NCI-H1092 (cell line): ENCODE data around the gene PLPP1.

ENCODE experiments used
- DNase-seq: peaks from one replicate; lab custom pipeline; 2025; lab: John Stamatoyannopoulos, UW

PLPP1 gene

DNA sequence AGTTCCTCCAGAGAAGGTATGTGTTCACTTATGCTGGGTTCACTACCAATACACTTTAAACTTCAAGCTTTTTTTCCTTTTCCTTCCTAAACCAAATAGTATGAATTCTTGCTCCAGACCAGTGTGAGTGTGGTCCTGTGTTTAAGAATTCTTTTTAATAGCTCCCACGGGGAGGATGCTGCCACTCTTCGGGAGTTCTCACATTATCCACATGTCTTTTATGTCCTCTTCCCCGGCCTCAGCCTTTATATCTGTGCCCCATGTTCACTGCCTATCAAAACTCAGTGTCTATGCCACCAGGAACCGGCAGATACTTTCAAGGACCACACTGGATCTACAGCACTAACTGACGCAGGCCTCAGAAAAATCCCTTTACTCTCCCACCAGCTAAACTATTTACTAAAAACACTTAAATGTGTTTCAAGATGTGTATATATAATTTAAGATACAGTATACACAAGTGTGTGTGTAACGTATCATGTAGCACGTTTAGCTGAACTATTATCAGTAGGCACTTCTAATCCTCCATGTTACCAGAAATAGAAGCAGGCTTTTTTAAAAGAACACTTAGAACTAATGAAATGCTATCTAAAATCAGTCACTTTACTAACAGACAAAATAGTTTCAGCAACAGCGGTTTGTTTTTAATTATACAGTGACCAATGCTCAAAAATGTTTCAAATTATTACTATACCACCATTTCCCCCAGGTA is 88.0 kb downstream of the PLPP1 start:
- DNase-seq, result no peak

DNA sequence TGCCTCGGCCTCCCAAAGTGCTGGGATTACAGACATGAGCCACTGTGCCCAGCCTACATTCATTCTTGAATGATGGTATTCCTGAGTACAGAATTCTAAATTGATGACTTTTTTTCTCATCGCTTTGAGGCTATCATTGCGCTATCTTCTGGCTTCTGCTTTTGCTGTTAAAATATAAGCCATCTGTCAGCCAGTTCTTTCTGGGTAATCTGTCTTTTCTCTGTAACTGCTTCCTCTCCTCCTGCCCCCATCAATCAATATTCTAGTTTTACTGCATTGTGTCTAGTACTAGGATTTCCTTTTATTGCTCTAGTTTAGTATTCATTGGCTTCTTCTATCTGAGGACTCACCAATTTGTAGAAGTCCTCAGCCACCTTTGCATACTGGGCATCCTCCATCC is 89.0 kb downstream of the PLPP1 start:
- DNase-seq, result no peak

DNA sequence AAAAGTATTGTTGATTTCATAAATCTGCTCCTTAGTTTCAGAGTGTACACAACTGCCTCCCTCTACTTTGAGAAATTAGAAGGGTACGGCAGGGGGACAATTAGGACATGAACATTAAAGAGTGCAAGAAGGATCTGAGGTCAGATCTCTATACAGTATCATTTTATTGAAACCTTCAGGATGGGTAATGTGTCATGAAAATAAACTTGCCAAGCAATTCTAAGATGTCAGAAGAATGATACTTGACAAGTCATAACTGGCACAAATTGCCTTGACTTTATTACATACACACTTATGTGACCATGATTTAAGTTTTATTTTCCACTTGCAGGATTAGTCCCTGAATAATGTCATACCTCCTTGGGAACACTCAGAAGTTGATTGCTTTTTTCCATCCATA is 92.8 kb downstream of the PLPP1 start:
- DNase-seq, result no peak

DNA sequence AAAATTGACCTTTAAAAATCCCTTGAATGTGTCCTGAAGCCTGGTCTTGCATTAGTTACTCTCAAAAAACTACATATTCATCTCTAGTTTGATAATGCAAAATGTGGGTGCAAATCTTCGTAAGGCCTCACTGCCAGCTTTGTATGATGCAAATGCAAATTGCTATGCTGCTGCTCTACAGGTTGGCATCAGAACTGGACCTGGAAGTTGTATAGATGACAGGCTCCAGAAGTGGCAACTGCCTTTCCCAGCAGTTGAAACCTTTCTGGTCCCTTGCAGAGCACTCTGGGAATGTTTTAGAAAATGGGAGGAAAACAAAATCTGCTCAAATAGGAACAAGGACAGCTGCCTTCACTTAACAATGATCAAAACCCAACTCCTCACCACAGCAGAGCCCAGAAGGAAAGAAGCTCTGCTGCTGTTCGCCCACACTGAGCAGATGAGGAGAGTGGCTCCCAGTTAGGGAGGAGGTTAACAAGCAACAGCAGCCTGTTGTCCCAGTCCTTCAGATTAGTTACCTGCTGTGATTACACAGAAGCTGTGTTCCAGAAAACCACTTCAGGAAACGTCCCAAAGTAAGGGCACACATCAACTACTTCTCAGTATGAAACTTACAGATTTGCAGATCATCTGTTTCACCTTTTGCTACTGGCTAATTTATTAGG is 93.5 kb downstream of the PLPP1 start:
- DNase-seq, result no peak

DNA sequence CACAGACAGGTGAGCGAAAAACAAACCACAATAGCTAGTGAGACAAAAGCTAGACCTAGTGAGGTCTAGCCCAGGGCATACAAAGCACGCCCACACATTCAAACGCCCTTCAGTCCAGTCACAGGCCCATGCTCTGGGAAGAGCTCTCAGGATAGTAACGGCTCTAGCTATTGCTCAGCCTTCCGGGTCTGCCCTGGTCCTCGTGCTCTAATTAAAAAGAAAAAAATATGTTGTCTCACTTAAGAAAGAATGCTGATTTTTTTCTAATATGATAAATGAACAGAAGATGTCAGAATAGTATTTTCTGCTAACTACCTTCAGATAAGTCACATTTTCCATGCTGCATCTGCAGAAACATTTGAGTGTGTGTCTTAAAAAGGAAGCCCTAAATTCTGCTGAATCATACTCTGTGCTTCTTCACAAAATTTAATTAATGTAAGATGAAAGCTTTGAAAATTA is 94.5 kb downstream of the PLPP1 start:
- no peak for DNase-seq

DNA sequence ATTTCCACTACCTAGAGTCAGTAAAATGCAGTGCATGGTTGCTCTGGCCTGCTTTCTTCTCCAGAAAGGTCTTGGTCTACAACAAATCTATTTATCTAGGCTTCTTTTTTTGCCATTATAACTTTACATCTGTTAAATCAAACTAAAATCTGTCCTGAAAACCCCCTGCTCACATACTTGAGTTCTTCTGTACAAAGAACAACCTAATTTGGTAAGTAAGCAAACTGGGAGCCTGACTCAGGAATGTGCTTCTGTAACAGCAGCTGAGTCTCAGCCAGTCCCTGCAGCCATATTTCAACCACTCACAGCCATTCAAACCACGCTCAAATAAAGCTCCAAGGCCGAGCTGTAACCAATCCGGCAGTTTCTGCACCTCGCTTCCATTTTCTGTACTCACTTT is 95.8 kb downstream of the PLPP1 start:
- DNase-seq, result no peak

DNA sequence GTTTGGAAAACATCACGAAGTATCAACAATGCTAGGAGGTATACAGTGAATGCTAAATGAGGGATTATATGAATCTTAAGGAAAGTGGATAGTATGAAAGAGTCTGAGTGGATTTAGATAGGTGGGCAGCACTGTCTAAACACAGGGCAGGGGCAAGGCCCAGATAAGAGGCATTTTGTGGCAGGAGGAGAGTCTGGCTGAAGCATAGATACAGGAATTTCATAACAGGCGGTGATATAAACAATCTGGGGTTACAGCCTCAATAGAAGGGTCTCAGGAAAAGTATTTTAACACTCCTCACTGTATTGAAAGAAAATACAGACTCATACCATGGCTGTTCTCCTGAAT is 96.9 kb downstream of the PLPP1 start:
- no peak for DNase-seq

DNA sequence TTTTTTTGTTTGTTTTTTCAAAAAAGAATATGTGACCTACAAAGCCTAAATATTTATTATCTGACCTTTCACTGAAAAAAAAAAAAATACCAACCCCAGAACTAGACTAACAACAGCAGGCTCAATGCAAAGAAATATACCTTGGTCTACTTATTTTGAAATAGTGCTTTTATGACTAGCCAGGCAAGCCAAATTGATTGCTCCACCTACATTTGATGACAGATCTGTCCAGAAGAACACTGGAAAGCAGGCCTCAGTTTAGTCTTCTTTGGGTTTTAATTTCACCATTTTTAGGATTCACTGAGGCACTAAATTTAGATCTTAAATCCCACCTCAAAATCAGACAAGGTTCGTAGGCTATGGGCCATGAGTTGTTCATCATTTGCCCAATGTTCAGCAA is 97.3 kb downstream of the PLPP1 start:
- no peak for DNase-seq

DNA sequence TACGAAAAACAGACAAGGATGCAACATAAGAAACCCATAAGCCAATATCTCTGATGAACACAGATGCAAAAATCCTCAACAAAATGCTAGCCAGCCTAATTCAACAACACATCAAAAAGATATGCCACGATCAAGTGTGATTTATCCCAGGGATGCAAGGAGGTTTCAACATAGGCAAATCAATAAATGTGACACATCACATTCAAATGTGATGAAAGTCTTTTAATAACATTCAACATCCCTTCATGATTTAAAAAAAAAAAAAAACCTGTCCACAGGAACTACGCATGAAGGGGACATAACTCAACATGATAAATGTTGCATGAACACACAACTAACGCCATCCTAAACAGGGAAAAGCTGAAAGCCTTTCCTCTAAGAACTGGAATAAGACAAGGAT is 102.2 kb downstream of the PLPP1 start:
- no peak for DNase-seq

DNA sequence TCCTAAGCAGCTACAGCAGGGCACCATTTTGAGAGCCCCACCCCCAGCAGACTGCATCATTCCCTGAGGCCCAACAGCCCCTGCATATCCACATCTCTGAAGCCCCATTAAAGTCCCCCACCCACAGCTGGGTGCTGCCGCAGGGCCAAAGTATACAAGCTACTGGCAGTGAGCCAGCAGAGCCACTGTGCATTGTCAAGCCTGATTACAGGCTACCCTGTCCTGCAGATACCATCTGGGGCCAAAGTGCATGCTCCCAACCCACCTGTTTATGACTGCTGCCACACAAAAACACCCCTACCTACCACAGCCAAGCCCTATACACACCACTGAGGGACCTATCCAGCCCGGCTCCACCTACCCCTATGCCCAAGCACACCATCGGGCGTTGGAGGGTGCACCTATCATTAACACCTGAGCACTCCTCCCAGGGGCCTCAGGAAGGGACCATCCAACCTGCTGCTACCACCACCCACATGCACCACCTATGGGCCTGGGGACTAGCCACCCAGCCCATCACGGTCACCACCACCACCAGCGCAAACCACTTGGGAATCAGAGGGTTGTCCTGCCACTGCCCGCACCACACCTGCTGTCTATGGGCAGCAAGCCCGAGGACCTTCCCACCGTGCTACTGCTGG is 105.0 kb downstream of the PLPP1 start:
- no peak for DNase-seq

DNA sequence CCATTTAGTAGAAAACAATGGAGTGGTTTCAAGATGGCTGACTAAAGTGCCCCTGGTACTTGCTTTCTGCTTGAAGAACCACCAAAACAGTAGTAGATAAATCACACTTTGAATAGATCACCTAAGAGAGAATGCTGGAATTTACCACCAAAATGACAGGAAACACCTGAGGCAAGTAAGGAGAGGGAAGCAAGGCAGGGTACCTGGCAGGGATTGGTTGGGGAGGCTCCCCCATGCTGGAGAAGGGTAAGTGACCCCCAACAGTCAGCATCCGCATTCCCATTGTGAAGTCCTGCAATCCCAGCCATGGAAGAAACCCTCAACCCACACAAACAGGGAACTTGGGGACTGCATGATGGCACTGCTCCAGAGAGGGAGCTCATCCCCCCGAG is 105.5 kb downstream of the PLPP1 start:
- no peak for DNase-seq

DNA sequence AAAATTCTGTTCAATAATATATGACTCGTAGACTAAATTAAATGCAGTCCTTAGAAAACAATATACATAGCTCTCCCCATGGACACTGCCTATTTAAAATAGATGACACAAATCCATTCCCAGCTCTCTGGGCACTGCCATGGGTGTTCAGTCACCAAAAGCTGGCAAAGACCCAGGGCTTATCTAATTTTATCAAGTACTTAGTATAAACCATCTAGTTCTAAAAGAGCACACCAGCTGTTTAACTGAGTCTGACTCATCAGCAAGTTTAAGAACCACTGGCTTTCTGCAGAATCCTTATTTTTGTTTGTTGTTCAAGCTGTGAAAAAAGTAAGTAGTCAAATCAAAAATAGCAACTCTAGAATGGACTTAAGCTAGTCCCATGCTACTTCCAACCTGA is 107.6 kb downstream of the PLPP1 start:
- DNase-seq, result no peak

DNA sequence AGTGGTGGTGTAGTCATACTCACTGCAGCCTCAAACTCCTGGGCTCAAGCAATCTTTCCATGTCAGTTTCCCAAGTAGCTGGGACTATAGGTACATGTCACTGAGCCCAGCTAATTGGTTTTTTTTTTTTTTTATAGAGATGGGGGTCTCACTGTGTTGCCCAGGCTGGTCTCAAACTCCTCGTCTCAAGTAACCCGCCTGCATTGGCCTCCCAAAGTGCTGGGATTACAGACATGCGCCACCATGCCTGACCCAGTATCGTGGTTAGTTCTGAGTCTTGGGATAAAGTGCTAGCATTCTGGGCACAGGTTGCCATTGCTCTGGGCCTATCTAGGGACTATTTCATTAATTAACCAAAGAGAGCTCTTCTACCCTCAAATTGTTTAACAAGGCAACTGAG is 108.3 kb downstream of the PLPP1 start:
- no peak for DNase-seq

DNA sequence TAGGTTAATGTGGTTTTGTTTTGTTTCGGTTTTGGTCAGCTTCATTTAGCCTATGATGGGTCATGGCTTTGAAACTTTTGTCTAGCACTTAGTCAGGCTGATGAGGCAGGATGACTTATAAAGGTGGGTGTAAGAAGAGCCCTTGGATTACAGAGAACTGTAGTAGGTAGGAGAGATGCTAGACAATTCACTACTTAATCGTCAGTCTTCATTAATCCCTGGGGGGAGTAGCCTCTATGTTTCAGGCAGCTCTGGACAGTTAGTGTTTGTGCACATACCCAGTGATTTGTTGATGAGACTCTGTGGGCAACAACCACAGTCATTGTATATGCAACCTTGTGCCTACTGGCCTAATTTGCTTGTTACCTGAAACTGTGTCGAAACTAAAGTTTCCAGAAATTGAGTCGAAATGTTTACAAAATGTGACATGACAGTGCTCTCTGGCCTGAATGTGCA is 113.7 kb downstream of the PLPP1 start:
- no peak for DNase-seq

DNA sequence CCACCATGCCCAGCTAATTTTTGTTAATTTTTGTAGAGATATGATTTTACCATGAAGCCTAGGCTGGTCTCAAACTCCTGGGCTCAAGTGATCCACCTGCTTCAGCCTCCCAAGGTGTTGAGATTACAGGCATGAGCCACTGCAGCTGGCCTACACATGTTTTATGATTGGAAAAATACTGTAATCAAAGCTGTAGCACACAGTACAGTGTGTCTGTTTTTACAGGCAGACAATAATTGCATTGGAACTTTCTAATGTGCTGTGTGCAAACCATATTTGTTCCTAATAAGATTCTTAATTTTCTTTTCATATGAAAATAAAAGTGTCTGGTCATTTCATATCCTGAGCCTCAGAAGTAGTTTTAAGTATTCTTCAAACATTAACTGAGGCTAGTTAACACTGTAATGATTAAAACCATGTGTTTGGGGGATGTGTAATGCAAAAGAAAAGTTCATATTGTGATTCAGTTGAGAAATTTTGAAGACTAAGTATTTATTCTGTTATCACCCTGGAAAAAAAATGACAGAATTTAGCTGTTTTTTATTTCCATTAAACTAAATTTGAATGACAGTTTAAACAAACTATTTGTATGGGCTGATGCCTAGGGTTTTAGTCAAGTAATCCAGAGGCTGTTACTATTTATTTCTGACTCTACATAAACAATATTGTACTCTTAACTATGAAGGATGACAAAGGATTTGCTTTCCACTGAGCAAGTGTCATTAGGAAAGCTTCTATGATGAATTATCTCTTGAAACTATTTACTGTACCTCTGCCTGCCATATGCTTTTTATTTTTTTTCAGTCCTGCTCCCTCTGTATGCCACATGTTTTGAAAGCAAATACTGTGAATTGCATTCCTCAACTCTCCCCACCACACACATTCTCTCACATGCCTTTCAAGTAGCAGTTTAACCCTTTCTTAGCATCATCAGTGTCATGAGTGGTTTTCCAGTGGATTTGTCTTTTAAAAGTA is 115.5 kb downstream of the PLPP1 start:
- DNase-seq, result no peak

DNA sequence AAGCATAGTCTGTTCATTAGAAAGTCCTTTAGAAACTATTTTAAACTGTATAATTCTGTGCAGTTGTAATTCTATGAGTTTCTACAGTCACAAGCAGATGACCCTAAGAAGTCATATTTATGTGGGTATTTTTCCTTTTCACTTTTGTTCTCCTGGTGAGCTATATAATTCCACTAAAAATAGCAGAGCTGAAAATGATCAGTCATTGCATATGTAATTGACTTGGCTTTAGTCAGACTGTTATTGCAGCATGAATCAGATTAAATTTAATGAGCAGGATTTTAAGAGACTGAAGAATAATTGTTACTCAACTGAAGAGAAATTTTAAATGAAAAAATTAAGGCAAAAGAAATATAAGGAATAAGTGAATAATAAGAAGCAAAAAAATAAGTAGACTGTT is 118.5 kb downstream of the PLPP1 start:
- no peak for DNase-seq

DNA sequence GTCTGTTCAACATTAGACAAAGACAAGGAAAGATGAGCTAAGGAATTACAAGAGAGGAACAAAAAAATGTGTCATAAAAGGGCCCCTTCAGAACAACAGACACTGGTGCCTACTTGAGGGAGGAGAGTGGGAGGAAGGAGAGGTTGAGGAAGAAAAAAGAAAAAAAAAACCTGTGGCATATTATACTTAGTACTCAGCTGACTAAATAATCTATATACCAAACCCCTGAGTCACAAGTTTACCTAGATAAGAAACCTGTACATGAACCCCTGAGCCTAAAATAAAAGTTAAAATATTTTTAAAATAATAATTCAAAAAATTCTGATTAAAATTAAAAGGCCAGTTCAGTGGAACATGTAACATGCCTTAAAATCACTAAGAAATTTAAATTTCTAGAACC is 119.7 kb downstream of the PLPP1 start:
- no peak for DNase-seq

DNA sequence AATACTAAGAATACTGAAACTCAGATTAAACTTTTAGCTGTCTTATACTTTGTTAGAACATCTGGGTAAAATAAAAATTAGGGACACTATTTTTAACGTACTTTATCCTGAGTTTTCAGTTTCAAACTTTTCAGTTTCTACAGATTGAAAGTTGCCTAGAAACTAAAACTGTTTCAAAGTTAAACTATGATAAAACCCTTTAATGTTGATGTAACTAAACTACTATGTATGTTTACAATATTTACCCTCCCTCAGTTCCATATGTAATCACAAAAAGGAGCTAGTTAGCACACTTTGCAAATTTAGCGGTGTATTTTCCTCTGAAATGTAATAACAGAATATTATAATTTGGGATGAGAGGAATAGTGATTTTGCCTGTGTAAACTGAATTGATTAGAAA is 121.1 kb downstream of the PLPP1 start:
- DNase-seq, result no peak

DNA sequence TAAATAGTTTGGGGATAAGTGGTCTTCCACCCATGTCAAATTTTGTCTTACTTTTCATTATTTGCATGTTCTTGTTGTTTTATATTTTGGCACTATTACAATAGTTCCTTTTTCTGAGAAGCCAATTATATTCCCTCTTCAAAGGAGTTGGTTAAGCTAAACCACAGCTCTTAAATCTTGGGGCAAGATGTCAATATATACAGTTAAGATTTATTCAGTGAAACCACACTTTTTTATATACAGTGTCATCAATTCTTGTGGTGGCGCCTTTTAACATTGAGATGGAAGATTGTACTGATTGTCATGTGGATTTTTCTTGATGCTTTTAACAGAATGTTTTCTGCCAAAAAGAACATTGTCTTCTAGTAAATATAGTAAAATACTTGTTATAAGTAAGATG is 122.9 kb downstream of the PLPP1 start:
- DNase-seq, result no peak

DNA sequence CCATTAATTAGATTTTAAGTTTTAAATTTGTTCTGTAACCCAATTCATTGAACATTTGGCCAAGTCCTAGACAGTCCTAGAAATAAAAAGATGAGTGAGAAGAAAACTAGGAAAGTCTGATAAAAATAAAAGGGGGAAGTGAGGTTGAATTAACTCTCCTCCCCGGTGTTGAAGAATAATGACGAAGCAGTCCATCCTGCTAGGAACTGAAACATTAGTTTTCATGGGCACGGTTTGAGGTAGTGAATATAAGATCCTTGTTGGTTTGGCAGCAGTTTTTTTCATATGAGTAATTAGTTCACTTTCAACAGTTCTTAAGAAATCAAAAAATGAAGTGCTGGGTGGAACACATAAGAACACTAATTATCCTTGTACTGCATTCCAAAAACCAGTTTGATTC is 123.9 kb downstream of the PLPP1 start:
- no peak for DNase-seq

DNA sequence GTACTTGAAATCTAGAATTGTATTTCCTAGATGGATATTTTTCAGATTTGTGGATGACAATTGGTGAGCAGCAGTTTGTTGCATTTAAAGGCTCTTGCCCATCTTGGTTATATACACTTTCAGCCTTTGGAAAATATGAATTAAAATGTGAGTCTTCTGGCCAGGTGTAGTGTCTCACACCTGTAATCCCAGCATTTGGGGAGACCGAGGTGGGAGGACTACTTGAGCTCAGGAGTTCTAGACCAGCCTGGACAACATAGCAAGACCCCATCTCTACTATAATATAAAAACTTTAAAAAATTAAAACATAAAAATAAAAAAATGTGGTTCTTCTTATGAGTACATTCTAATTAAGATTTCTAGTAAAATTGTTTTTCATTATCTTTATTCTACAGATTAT is 125.0 kb downstream of the PLPP1 start:
- DNase-seq, result no peak

DNA sequence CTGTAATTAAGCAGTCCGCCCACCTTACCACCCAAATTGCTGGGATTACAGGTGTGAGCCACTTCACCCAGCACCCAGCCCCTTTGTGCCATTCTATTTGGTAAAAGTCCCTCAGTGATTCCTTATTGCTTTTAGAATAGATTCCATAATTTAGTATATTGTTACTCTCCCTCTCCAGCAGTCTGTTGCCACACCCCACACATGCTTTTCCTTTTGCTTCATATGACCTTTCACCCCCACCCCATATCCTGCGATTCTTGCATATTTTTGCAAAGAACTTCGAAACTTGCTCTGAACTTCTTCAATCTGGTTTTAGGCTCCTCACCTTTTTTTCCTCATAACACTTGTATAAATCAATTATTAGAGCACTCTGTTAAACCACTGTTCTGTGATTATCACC is 126.8 kb downstream of the PLPP1 start:
- DNase-seq, result no peak
